ENCODE measurements around the gene DDX27.

GRCh38 chr20:49278818-49279676 is 59.8 kb downstream of the DDX27 start:
- no peak for TF ChIP-seq RCOR1 (IDR thresholded peaks at IDR 0.05; ENCODE audit: borderline replicate concordance in 1 of 2, low read depth in 2 of 2, low read length in 2 of 2)
- TF ChIP-seq FIP1L1 (IDR thresholded peaks at IDR 0.05; ENCODE audit: low read depth, low read length, poor library complexity, severe bottlenecking), result no peak
- TF ChIP-seq ZNF140 (CRISPR knock-in tag; IDR thresholded peaks at IDR 0.05), result no peak
- no peak for TF ChIP-seq CTCF (IDR thresholded peaks at IDR 0.05 in 2 of 3, conservative IDR thresholded peaks at IDR 0.05 in 1 of 3; ENCODE audit: insufficient read depth in 2 of 3, low read depth in 1 of 3, low read length in 3 of 3)
- TF ChIP-seq YY1 (IDR thresholded peaks at IDR 0.05; ENCODE audit: borderline replicate concordance in 1 of 3, control insufficient read depth in 1 of 3, extremely low read depth in 1 of 3, insufficient read depth in 3 of 3, insufficient read length in 1 of 3, insufficient replicate concordance in 2 of 3, low read depth in 1 of 3, low read length in 2 of 3), result no peak
- no peak for TF ChIP-seq RBM17 (IDR thresholded peaks at IDR 0.05; ENCODE audit: borderline replicate concordance, low read depth, low read length)
- TF ChIP-seq RB1 (IDR thresholded peaks at IDR 0.05; ENCODE audit: low read depth), result no peak
- 0 out of 2 replicates have a peak, but pooled peaks have one; percentile 11 for TF ChIP-seq ZNF609 (CRISPR knock-in tag; IDR thresholded peaks at IDR 0.05; ENCODE audit: borderline replicate concordance)
- no peak for TF ChIP-seq ZNF592 (IDR thresholded peaks at IDR 0.05)
- TF ChIP-seq CBFA2T3 (IDR thresholded peaks at IDR 0.05), result no peak
